HG03342 (cell line): Measurements from ENCODE around the gene OR4F6.

Experiments
- ATAC-seq: cut with Tn5 transposase; IDR thresholded peaks from one replicate; pipeline ENCODE4 v1.9.1; 2021; ENCODE audit warnings: mild to moderate bottlenecking, moderate library complexity; ENCODE audit not compliant: unreplicated experiment

Gene OR4F6

GRCh38 chr15:101804375-101804774, 1.1 kb downstream of the OR4F6 start:
- ATAC-seq: no peak

GRCh38 chr15:101804941-101805340, 1.6 kb downstream of the OR4F6 start:
- no peak for ATAC-seq

- ATAC-seq: no peak
These were observed 2.5 kb downstream of the OR4F6 start for GRCh38 chr15:101805605-101806345.

- ATAC-seq: no peak
These were observed 4.1 kb downstream of the OR4F6 start for GRCh38 chr15:101807345-101807945.

- ATAC-seq: no peak
These were observed 4.9 kb downstream of the OR4F6 start for GRCh38 chr15:101808201-101808600.

- ATAC-seq: no peak
These were observed 7.1 kb downstream of the OR4F6 start for GRCh38 chr15:101810456-101810855.

GRCh38 chr15:101810876-101811275, 7.6 kb downstream of the OR4F6 start:
- no peak for ATAC-seq

GRCh38 chr15:101811902-101812301, 8.6 kb downstream of the OR4F6 start, which contains the start of gene OR4F15:
OR4F15 (plus strand) TSS chr15:101812202; CDS start chr15:101818187, 5,985 bp downstream.
- ATAC-seq: no peak

GRCh38 chr15:101813803-101814534, 10.7 kb downstream of the OR4F6 start:
- ATAC-seq: no peak

GRCh38 chr15:101820781-101821180, 17.5 kb downstream of the OR4F6 start:
- ATAC-seq: no peak

- ATAC-seq: no peak
These were observed 23.9 kb downstream of the OR4F6 start for GRCh38 chr15:101827257-101827656.

GRCh38 chr15:101828774-101829173, 25.5 kb downstream of the OR4F6 start:
- no peak for ATAC-seq

GRCh38 chr15:101841656-101842055, 38.3 kb downstream of the OR4F6 start:
- no peak for ATAC-seq

GRCh38 chr15:101844916-101845315, 41.6 kb downstream of the OR4F6 start:
- no peak for ATAC-seq

- ATAC-seq: no peak
These were observed 49.0 kb downstream of the OR4F6 start for GRCh38 chr15:101852356-101852755.
